K562 (cell line): ENCODE results near the gene APOM. TPM values are rescaled to one million over a fixed set of nuclear protein-coding genes. Genes with fewer than 3 reads are reported as not detected.

Source experiments
- ARID2 ChIP-seq: fragments of 450-650 bp; IDR thresholded peaks from 2 replicates; pipeline ENCODE4 v1.6.1; 2017; ENCODE audit warnings: antibody characterized with exemption, mild to moderate bottlenecking
- GATAD2B ChIP-seq: fragments of 450-650 bp; IDR thresholded peaks from 2 replicates; pipeline ENCODE4 v1.6.1; 2017; ENCODE audit warnings: mild to moderate bottlenecking, borderline replicate concordance
- HNRNPH1 ChIP-seq: fragments of 200-400 bp; formaldehyde crosslinking; optimal IDR thresholded peaks from 2 replicates; pipeline ENCODE3; 2017; ENCODE audit warnings: low read depth, mild to moderate bottlenecking, low read length, moderate library complexity
- HNRNPLL ChIP-seq: fragments of 200-400 bp; formaldehyde crosslinking; IDR thresholded peaks from 2 replicates; pipeline ENCODE4 v1.6.1; 2017; ENCODE audit warnings: low read length, low read depth, mild to moderate bottlenecking; ENCODE audit not compliant: poor library complexity, severe bottlenecking
- MCM3 ChIP-seq: fragments of 450-650 bp; IDR thresholded peaks from 2 replicates; pipeline ENCODE4 v1.6.1; 2016
- POU5F1 ChIP-seq: fragments of 150-350 bp; IDR thresholded peaks from 2 replicates; pipeline ENCODE4 v1.6.1; 2014; ENCODE audit warnings: borderline replicate concordance, low read length, low read depth, mild to moderate bottlenecking; ENCODE audit not compliant: partially characterized antibody
- RFX5 ChIP-seq: IDR thresholded peaks from 2 replicates; pipeline ENCODE4 v1.6.1; 2011; ENCODE audit warnings: low read depth, mild to moderate bottlenecking, improper control_type of control experiment, low read length
- SAFB ChIP-seq: fragments of 200-400 bp; formaldehyde crosslinking; IDR thresholded peaks from 2 replicates; pipeline ENCODE4 v1.6.1; 2017; ENCODE audit warnings: low read depth, low read length, borderline replicate concordance
- TEAD2 ChIP-seq: fragments of 450-650 bp; IDR thresholded peaks from 2 replicates; pipeline ENCODE4 v1.6.1; 2016; ENCODE audit warnings: missing genetic modification characterization, control low read depth, missing compliant biosample characterization
- TEAD4 ChIP-seq, 2 experiments: sonication (generic) in 1 of 2; formaldehyde crosslinking in 1 of 2; IDR thresholded peaks; 2 replicates each; pipeline versions ENCODE4 v1.6.1 to v1.8.0; 2012 to 2022; ENCODE audit warnings: borderline replicate concordance in 1 of 2, inconsistent platforms in 1 of 2, low read length in 1 of 2, mild to moderate bottlenecking in 1 of 2, missing genetic modification reagents in 1 of 2
- TGIF2 ChIP-seq: sonication (generic); formaldehyde crosslinking; IDR thresholded peaks from 2 replicates; pipeline ENCODE4 v1.8.1; 2022; ENCODE audit warnings: mild to moderate bottlenecking, missing genetic modification reagents, moderate library complexity
- XRCC4 ChIP-seq: IDR thresholded peaks from one replicate; pipeline ENCODE4 v1.6.1; 2011; ENCODE audit not compliant: insufficient read depth, insufficient read length; ENCODE audit errors: extremely low read depth
- ZC3H11A ChIP-seq: IDR thresholded peaks from 2 replicates; pipeline ENCODE4 v1.6.1; 2012; ENCODE audit warnings: low read depth, low read length, improper control_type of control experiment
- ZNF124 ChIP-seq: sonication (generic); formaldehyde crosslinking; IDR thresholded peaks from 2 replicates; pipeline ENCODE4 v1.8.1; 2022; ENCODE audit warnings: missing genetic modification reagents
- ZNF79 ChIP-seq: fragments of 250-450 bp; sonication (Bioruptor Pico); IDR thresholded peaks from 2 replicates; pipeline ENCODE4 v1.4.0; 2020; ENCODE audit warnings: low read depth, mild to moderate bottlenecking, moderate library complexity
- polyA plus RNA-seq, 8 experiments: library from polyadenylated mRNA; depleted of rRNA in 4 of 8; stranded (reverse) in 5 of 8; unstranded in 3 of 8; fragments of >200 nt; fragmentation: Nextera tagmentation in 2 of 8; fragmentation: Illumina TruSeq in 1 of 8; extraction: Ambion mirVana in 2 of 8; extraction: Trizol in 1 of 8; gene quantifications; 2 replicates each; pipeline versions ENCODE4 v1.2.1 to v1.2.3, GENCODE V29; 2011 to 2014; ENCODE audit warnings: inconsistent platforms in 1 of 8, missing spikeins in 1 of 8
- total RNA-seq, 7 experiments: library from RNA; depleted of rRNA in 6 of 7; stranded (reverse); fragments of >200 nt in 6 of 7; fragmentation: Illumina TruSeq in 2 of 7; extraction: Trizol in 2 of 7; gene quantifications; 2 replicates each; pipeline versions ENCODE4 v1.2.1 to v1.2.3, GENCODE V29; 2011 to 2021; ENCODE audit warnings: low replicate concordance in 1 of 7
- TF ChIP-seq, protein P1 (sequence below): fragments of 250-450 bp; sonication (Bioruptor Pico); IDR thresholded peaks from 2 replicates; pipeline ENCODE4 v1.5.0; 2022; ENCODE audit warnings: mild to moderate bottlenecking
- TF ChIP-seq, protein P2 (sequence below): sonication (generic); formaldehyde crosslinking; IDR thresholded peaks from 2 replicates; pipeline ENCODE4 v1.8.0; 2023; ENCODE audit warnings: missing genetic modification reagents, mild to moderate bottlenecking, borderline replicate concordance
- TF ChIP-seq, protein P3 (sequence below): sonication (generic); formaldehyde crosslinking; IDR thresholded peaks from 2 replicates; pipeline ENCODE4 v1.8.1; 2023; ENCODE audit warnings: mild to moderate bottlenecking, missing genetic modification reagents

The APOM gene
- total and polyA plus RNA-seq, 9 of the 15 experiments (the other 6 are each of a cell fraction or from before 2014, with no cell fraction given) = 5.7 to 24.3 (median 10.4) TPM

- TF ChIP-seq, protein P1, sequence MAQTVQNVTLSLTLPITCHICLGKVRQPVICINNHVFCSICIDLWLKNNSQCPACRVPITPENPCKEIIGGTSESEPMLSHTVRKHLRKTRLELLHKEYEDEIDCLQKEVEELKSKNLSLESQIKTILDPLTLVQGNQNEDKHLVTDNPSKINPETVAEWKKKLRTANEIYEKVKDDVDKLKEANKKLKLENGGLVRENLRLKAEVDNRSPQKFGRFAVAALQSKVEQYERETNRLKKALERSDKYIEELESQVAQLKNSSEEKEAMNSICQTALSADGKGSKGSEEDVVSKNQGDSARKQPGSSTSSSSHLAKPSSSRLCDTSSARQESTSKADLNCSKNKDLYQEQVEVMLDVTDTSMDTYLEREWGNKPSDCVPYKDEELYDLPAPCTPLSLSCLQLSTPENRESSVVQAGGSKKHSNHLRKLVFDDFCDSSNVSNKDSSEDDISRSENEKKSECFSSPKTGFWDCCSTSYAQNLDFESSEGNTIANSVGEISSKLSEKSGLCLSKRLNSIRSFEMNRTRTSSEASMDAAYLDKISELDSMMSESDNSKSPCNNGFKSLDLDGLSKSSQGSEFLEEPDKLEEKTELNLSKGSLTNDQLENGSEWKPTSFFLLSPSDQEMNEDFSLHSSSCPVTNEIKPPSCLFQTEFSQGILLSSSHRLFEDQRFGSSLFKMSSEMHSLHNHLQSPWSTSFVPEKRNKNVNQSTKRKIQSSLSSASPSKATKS (CRISPR knock-in tag) = no peak
- no peak; the same call in 1 of the 2 replicates for TF ChIP-seq ARID2
- TF ChIP-seq, protein P2, sequence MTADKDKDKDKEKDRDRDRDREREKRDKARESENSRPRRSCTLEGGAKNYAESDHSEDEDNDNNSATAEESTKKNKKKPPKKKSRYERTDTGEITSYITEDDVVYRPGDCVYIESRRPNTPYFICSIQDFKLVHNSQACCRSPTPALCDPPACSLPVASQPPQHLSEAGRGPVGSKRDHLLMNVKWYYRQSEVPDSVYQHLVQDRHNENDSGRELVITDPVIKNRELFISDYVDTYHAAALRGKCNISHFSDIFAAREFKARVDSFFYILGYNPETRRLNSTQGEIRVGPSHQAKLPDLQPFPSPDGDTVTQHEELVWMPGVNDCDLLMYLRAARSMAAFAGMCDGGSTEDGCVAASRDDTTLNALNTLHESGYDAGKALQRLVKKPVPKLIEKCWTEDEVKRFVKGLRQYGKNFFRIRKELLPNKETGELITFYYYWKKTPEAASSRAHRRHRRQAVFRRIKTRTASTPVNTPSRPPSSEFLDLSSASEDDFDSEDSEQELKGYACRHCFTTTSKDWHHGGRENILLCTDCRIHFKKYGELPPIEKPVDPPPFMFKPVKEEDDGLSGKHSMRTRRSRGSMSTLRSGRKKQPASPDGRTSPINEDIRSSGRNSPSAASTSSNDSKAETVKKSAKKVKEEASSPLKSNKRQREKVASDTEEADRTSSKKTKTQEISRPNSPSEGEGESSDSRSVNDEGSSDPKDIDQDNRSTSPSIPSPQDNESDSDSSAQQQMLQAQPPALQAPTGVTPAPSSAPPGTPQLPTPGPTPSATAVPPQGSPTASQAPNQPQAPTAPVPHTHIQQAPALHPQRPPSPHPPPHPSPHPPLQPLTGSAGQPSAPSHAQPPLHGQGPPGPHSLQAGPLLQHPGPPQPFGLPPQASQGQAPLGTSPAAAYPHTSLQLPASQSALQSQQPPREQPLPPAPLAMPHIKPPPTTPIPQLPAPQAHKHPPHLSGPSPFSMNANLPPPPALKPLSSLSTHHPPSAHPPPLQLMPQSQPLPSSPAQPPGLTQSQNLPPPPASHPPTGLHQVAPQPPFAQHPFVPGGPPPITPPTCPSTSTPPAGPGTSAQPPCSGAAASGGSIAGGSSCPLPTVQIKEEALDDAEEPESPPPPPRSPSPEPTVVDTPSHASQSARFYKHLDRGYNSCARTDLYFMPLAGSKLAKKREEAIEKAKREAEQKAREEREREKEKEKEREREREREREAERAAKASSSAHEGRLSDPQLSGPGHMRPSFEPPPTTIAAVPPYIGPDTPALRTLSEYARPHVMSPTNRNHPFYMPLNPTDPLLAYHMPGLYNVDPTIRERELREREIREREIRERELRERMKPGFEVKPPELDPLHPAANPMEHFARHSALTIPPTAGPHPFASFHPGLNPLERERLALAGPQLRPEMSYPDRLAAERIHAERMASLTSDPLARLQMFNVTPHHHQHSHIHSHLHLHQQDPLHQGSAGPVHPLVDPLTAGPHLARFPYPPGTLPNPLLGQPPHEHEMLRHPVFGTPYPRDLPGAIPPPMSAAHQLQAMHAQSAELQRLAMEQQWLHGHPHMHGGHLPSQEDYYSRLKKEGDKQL (CRISPR knock-in tag) = no peak
- no peak for TF ChIP-seq SAFB
- no peak for TF ChIP-seq XRCC4
- no peak for TF ChIP-seq TGIF2 (CRISPR knock-in tag)
- peak; percentile 14; the same call in 1 of the 2 replicates for TF ChIP-seq RFX5
- TF ChIP-seq HNRNPLL = peak; percentile 41
- TF ChIP-seq POU5F1 = peak; percentile 78
- TF ChIP-seq ZNF79 = no peak
- no peak for TF ChIP-seq GATAD2B
- no peak for TF ChIP-seq MCM3
- no peak for TF ChIP-seq HNRNPH1
- TF ChIP-seq TEAD4 (IDR thresholded peaks at IDR 0.05; ENCODE audit: low read length) = no peak
- no peak for TF ChIP-seq TEAD4 (CRISPR knock-in tag; IDR thresholded peaks at IDR 0.05; ENCODE audit: borderline replicate concordance)
- TF ChIP-seq ZNF124 (CRISPR knock-in tag) = no peak
- no peak for TF ChIP-seq TEAD2 (tag)
- TF ChIP-seq ZC3H11A = no peak
- TF ChIP-seq, protein P3, sequence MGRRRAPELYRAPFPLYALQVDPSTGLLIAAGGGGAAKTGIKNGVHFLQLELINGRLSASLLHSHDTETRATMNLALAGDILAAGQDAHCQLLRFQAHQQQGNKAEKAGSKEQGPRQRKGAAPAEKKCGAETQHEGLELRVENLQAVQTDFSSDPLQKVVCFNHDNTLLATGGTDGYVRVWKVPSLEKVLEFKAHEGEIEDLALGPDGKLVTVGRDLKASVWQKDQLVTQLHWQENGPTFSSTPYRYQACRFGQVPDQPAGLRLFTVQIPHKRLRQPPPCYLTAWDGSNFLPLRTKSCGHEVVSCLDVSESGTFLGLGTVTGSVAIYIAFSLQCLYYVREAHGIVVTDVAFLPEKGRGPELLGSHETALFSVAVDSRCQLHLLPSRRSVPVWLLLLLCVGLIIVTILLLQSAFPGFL (CRISPR knock-in tag) = no peak
Observed at GRCh38 chr6:31665501-31666336, 10.0 kb downstream of the APOM start, which contains the start of gene CSNK2B (continued).
